K562 (cell line): Measurements from ENCODE around the gene TOM1L1. TPM values are rescaled to one million over a fixed set of nuclear protein-coding genes. Genes with fewer than 3 reads are reported as not detected.
A peak's percentile ranks its signal among the peaks of the same experiment; 100 is the strongest.

Experiments
- ADNP ChIP-seq: fragments of 200-800 bp; sonication (Bioruptor generic); IDR thresholded peaks from 2 replicates; pipeline ENCODE4 v1.6.1; 2016; ENCODE audit warnings: missing genetic modification characterization, missing compliant biosample characterization
- ATF1 ChIP-seq, 2 experiments: fragments of 450-650 bp in 1 of 2; IDR thresholded peaks; 2 replicates each; pipeline ENCODE4 v1.6.1; 2016; ENCODE audit warnings: missing compliant biosample characterization in 1 of 2, missing genetic modification characterization in 1 of 2
- CGGBP1 ChIP-seq: fragments of 250-450 bp; sonication (Bioruptor Pico); IDR thresholded peaks from 2 replicates; pipeline ENCODE4 v1.9.0; 2021; ENCODE audit warnings: mild to moderate bottlenecking
- CTCF ChIP-seq, 3 experiments: IDR thresholded peaks in 2 of 3; conservative IDR thresholded peaks in 1 of 3; 2 replicates each; pipeline ENCODE4 v1.5.1; 2011 to 2012; ENCODE audit warnings: low read length in 3 of 3, mild to moderate bottlenecking in 3 of 3, control low read depth in 2 of 3, improper control_type of control experiment in 1 of 3, inconsistent platforms in 1 of 3, low read depth in 1 of 3, mixed read lengths in 1 of 3, moderate library complexity in 1 of 3; ENCODE audit not compliant: insufficient read depth in 2 of 3
- DACH1 ChIP-seq: fragments of 450-650 bp; IDR thresholded peaks from 2 replicates; pipeline ENCODE4 v1.6.1; 2018; ENCODE audit not compliant: partially characterized antibody
- FOS ChIP-seq: IDR thresholded peaks from 3 replicates; pipeline ENCODE4 v1.6.1; 2011; ENCODE audit not compliant: insufficient read length; ENCODE audit errors: extremely low read depth
- HDAC2 ChIP-seq: fragments of 450-650 bp; IDR thresholded peaks from 2 replicates; pipeline ENCODE4 v1.6.1; 2016; ENCODE audit warnings: mild to moderate bottlenecking
- HDAC3 ChIP-seq: fragments of 450-650 bp; IDR thresholded peaks from 2 replicates; pipeline ENCODE4 v1.6.1; 2018; ENCODE audit warnings: borderline replicate concordance, mild to moderate bottlenecking, moderate library complexity; ENCODE audit not compliant: partially characterized antibody
- HDAC8 ChIP-seq: fragments of 450-650 bp; IDR thresholded peaks from 2 replicates; pipeline ENCODE4 v1.6.1; 2016; ENCODE audit warnings: mild to moderate bottlenecking, missing genetic modification characterization, moderate library complexity, missing compliant biosample characterization
- IRF1 ChIP-seq: sonication (generic); formaldehyde crosslinking; IDR thresholded peaks from 2 replicates; pipeline ENCODE4 v1.8.0; 2022; ENCODE audit warnings: missing genetic modification reagents, mild to moderate bottlenecking, borderline replicate concordance
- KAT2B ChIP-seq: IDR thresholded peaks from one replicate; pipeline ENCODE4 v1.6.1; 2012; ENCODE audit warnings: low read depth, mild to moderate bottlenecking, control low read depth, inconsistent platforms, low read length, moderate library complexity
- KAT7 ChIP-seq: sonication (generic); formaldehyde crosslinking; IDR thresholded peaks from 2 replicates; pipeline ENCODE4 v1.8.0; 2022; ENCODE audit warnings: missing genetic modification reagents, mild to moderate bottlenecking, borderline replicate concordance
- LEF1 ChIP-seq: fragments of 450-650 bp; IDR thresholded peaks from 2 replicates; pipeline ENCODE4 v1.6.1; 2016; ENCODE audit warnings: mild to moderate bottlenecking
- MCM5 ChIP-seq: fragments of 450-650 bp; IDR thresholded peaks from 2 replicates; pipeline ENCODE4 v1.6.1; 2016; ENCODE audit warnings: low read depth
- MITF ChIP-seq: IDR thresholded peaks from 2 replicates; pipeline ENCODE4 v1.6.1; 2014; ENCODE audit warnings: antibody characterized with exemption
- NFE2L1 ChIP-seq: fragments of 450-650 bp; IDR thresholded peaks from 2 replicates; pipeline ENCODE4 v1.6.1; 2016; ENCODE audit warnings: missing genetic modification characterization, low read depth, mild to moderate bottlenecking, missing compliant biosample characterization, moderate library complexity, borderline replicate concordance
- PHF8 ChIP-seq: fragments of 200-600 bp; sonication (generic); IDR thresholded peaks from 2 replicates; pipeline ENCODE4 v1.6.1; 2012; ENCODE audit warnings: mixed run types, mild to moderate bottlenecking, inconsistent platforms, low read length, moderate library complexity, borderline replicate concordance
- POLR3A ChIP-seq: IDR thresholded peaks from 2 replicates; pipeline ENCODE4 v1.6.1; 2011; ENCODE audit warnings: borderline replicate concordance, mild to moderate bottlenecking, moderate library complexity; ENCODE audit not compliant: insufficient read length, insufficient read depth; ENCODE audit errors: extremely low read depth
- PTBP1 ChIP-seq: fragments of 200-400 bp; formaldehyde crosslinking; IDR thresholded peaks from 2 replicates; pipeline ENCODE4 v1.6.1; 2017; ENCODE audit warnings: low read depth, low read length
- RCOR1 ChIP-seq, 2 experiments: IDR thresholded peaks; 2 replicates each; pipeline ENCODE4 v1.6.1; 2012; ENCODE audit warnings: low read depth in 2 of 2, low read length in 2 of 2, borderline replicate concordance in 1 of 2, improper control_type of control experiment in 1 of 2
- RNF2 ChIP-seq: sonication (generic); IDR thresholded peaks from 2 replicates; pipeline ENCODE4 v1.6.1; 2016
- SLC30A9 ChIP-seq: fragments of 250-450 bp; sonication (Bioruptor Pico); IDR thresholded peaks from 2 replicates; pipeline ENCODE4 v1.8.0; 2022; ENCODE audit warnings: mild to moderate bottlenecking, moderate library complexity
- TCF15 ChIP-seq: fragments of 250-450 bp; sonication (Bioruptor Pico); IDR thresholded peaks from 2 replicates; pipeline ENCODE4 v1.8.0; 2022; ENCODE audit warnings: moderate library complexity, mild to moderate bottlenecking, inconsistent platforms
- ZNF146 ChIP-seq: IDR thresholded peaks from one replicate; pipeline ENCODE4 v1.6.1; 2018; ENCODE audit warnings: missing compliant biosample characterization; ENCODE audit not compliant: unreplicated experiment
- polyA plus RNA-seq, 8 experiments: library from polyadenylated mRNA; depleted of rRNA in 4 of 8; stranded (reverse) in 5 of 8; unstranded in 3 of 8; fragments of >200 nt; fragmentation: Nextera tagmentation in 2 of 8; fragmentation: Illumina TruSeq in 1 of 8; extraction: Ambion mirVana in 2 of 8; extraction: Trizol in 1 of 8; gene quantifications; 2 replicates each; pipeline versions ENCODE4 v1.2.1 to v1.2.3, GENCODE V29; 2011 to 2014; ENCODE audit warnings: inconsistent platforms in 1 of 8, missing spikeins in 1 of 8
- total RNA-seq, 7 experiments: library from RNA; depleted of rRNA in 6 of 7; stranded (reverse); fragments of >200 nt in 6 of 7; fragmentation: Illumina TruSeq in 2 of 7; extraction: Trizol in 2 of 7; gene quantifications; 2 replicates each; pipeline versions ENCODE4 v1.2.1 to v1.2.3, GENCODE V29; 2011 to 2021; ENCODE audit warnings: low replicate concordance in 1 of 7

TOM1L1 gene
- total and polyA plus RNA-seq, 9 of the 15 experiments (the other 6 are each of a cell fraction or from before 2014, with no cell fraction given) = 21.3 to 74.3 (median 31.0) TPM

- TF ChIP-seq ADNP (tag) = no peak
- no peak for TF ChIP-seq ATF1 (CRISPR knock-in tag; IDR thresholded peaks at IDR 0.05)
- TF ChIP-seq ATF1 (tag; IDR thresholded peaks at IDR 0.05) = peak; percentile 26; the same call in 1 of the 2 replicates
- TF ChIP-seq HDAC2 = 0 out of 2 replicates have a peak, but pooled peaks have one; percentile 13
- peak; percentile 40 to 57 (median 55); a peak in 5 of 6 replicates for TF ChIP-seq CTCF (IDR thresholded peaks at IDR 0.05 in 2 of 3, conservative IDR thresholded peaks at IDR 0.05 in 1 of 3; ENCODE audit: insufficient read depth in 2 of 3, low read depth in 1 of 3, low read length in 3 of 3)
- TF ChIP-seq MCM5 = no peak
- no peak for TF ChIP-seq SLC30A9 (CRISPR knock-in tag)
- TF ChIP-seq POLR3A = no peak
- no peak for TF ChIP-seq IRF1 (CRISPR knock-in tag)
- TF ChIP-seq FOS = no peak
- TF ChIP-seq HDAC8 (tag) = no peak
- peak; percentile 87; the same call in 1 of the 2 replicates for TF ChIP-seq PHF8
- TF ChIP-seq KAT7 (CRISPR knock-in tag) = 0 out of 2 replicates have a peak, but pooled peaks have one; percentile 70
- TF ChIP-seq HDAC3 = peak; percentile 84
- TF ChIP-seq PTBP1 = no peak
- no peak for TF ChIP-seq RCOR1 (IDR thresholded peaks at IDR 0.05; ENCODE audit: borderline replicate concordance in 1 of 2, low read depth in 2 of 2, low read length in 2 of 2)
- TF ChIP-seq KAT2B = no peak
- TF ChIP-seq MITF = no peak
- 0 out of 2 replicates have a peak, but pooled peaks have one; percentile 37 for TF ChIP-seq RNF2
- TF ChIP-seq TCF15 (CRISPR knock-in tag) = no peak
- no peak for TF ChIP-seq CGGBP1 (CRISPR knock-in tag)
- TF ChIP-seq NFE2L1 = no peak
- TF ChIP-seq ZNF146 (CRISPR knock-in tag) = no peak
- no peak for TF ChIP-seq LEF1
- peak; percentile 22 for TF ChIP-seq DACH1
Observed at GRCh38 chr17:54968262-54968987, 67.8 kb downstream of the TOM1L1 start, which contains the start of the genes COX11 and STXBP4 (continued).
